GM12865 (cell line): Measurements from ENCODE around the gene LRRC28.

Experiments used
- DNase-seq: peaks from one replicate; pipeline ENCODE4 v3.0.0; 2010; ENCODE audit warnings: low read depth
- H3K4me3 ChIP-seq: 2 replicates; pipeline ENCODE4 v1.5.1; 2011; ENCODE audit warnings: mild to moderate bottlenecking, low read depth, low read length, control low read depth
- TF ChIP-seq, protein P1 (sequence below): IDR thresholded peaks from 2 replicates; pipeline ENCODE4 v1.5.1; 2011; ENCODE audit warnings: low read length, control low read depth, low read depth, inconsistent platforms; ENCODE audit not compliant: insufficient read depth; ENCODE audit errors: missing control alignments

LRRC28 gene

DNA sequence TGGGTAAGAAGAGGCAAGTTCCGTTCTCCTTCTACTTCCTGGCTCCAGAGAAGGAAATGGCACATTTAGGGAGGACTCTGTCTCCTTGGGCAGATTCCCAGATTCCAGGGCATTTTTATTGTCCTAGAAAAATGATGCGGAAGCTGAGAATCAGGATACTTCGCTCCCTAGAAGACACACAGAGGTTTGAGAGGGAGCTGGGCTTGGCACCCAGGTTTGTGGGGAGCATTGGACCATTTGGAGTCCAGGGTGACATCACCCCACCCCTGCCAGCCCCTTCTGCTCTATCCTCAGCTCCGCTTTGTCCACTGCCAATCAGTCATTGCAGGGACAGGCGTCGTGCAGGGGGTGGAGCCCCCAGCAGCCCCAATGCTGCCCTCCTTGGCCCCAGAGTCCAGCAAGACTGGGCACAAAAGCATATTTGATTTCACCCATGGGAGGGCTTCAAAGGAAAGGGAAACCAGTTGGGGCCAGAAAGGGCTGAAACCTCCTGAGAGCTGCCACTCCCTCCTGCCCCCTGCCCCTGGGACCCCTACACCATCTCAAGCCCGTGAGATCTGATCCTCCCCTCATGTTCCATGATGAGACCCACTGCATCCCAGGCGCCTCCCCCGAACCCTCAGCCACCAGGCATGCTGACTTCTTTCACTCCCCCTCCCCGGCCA, 184.7 kb downstream of the LRRC28 start:
- H3K4me3 ChIP-seq = no peak overlapping the region
- TF ChIP-seq, protein P1, sequence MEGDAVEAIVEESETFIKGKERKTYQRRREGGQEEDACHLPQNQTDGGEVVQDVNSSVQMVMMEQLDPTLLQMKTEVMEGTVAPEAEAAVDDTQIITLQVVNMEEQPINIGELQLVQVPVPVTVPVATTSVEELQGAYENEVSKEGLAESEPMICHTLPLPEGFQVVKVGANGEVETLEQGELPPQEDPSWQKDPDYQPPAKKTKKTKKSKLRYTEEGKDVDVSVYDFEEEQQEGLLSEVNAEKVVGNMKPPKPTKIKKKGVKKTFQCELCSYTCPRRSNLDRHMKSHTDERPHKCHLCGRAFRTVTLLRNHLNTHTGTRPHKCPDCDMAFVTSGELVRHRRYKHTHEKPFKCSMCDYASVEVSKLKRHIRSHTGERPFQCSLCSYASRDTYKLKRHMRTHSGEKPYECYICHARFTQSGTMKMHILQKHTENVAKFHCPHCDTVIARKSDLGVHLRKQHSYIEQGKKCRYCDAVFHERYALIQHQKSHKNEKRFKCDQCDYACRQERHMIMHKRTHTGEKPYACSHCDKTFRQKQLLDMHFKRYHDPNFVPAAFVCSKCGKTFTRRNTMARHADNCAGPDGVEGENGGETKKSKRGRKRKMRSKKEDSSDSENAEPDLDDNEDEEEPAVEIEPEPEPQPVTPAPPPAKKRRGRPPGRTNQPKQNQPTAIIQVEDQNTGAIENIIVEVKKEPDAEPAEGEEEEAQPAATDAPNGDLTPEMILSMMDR = no peak
- DNase-seq = no peak

DNA sequence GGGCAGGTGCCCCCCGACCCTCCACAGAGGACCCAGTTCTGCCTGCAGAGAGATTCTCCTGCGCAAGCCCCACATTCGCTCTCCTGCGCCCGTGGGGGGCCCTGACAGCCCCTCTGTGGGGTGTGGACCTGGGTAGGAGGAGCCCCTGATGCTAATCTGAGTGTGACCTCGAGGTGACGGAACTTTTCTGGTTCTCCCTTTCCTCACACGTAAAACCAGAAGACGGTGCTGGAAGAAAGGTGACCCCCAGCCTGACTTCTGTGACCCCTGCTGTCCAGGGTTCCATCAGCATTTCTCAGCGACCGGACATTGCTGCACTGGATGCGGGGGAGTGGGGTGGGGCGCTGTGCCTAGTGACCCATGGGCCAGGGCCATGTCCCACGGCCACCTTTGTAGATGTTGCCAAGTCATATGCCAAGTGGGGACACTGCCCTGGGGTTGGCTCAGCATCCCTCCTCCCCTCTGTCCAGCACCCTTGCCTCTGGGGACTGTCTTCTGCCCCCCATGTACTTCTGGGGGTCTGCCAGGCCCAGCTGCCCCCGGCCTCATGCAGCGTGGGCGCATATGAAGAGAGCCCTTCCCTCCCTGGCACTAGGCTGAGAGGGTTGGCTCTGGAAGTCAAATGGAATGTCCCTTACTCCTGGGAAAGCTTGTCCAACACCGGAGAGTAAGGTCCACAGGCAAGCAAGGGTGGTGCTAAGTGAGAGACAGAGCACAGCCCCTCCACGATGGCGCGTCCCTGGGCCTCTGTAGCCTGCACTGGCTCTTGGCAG, 185.4 kb downstream of the LRRC28 start:
- TF ChIP-seq, protein P1 = no peak
- DNase-seq = no peak
- H3K4me3 ChIP-seq = no peak overlapping the region

DNA sequence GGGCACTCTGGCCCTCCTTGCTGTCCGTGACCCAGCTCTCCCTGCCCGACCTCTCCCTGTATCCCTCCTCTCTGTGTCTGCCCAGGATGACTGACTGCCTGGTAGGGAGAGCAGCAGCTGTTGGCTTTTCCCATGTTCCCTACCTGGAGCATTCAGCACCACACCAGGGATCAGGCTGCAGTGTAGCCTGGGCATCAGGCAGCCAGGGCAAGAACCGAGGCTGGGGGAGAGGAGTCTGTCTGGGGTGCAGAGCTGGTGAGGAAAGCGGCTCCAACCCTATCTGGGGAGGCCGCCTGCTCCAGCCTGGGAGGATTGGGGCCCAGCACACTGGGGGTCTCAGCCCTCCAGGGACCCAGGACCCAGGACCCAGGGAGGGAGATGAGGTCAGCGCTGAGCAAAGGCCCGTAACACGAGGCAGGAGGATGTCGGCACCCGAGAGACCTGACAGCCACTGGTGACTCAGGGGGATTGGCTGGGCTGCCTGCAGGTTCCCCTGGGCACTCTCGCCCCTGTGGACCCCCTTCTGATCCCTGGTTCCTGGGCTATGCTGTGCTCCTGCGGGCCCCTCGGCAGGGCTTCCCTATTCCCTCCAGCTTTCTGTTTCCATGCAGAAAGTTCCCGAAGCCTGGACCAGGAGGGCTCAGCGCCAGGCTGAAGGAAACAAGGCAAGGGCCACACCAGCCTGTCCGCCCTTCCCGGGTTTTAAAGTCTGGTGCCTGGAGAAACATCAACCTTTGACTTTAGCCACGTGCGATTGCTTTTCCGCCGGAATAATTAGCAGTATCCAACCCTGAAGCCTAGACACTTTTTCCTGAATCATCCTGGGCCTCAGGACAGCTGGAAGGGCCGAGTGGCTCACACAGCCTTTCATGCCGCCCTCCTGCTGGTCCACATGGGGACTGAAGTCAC, 186.3 kb downstream of the LRRC28 start:
- TF ChIP-seq, protein P1 = no peak
- no peak for DNase-seq
- H3K4me3 ChIP-seq = no peak overlapping the region

DNA sequence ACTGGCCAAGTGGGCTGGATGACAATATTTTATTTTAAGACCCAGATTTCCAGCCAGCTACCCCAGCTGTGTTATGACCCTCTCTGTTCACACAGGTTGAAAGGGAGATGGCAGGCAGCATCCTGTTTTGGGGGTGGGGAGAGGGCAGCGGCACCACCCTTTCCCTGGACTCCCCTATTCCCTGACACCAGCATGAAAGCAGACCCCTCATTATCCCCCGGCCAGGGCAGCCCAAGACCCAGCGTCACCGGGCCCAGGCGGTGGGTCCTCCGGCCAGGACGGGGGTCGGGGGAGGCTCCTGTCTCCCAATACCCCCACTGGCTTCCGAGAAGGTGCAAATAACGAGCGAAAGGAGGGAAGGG, 186.9 kb downstream of the LRRC28 start:
- TF ChIP-seq, protein P1 = no peak
- no peak for DNase-seq
- no peak overlapping the region for H3K4me3 ChIP-seq

DNA sequence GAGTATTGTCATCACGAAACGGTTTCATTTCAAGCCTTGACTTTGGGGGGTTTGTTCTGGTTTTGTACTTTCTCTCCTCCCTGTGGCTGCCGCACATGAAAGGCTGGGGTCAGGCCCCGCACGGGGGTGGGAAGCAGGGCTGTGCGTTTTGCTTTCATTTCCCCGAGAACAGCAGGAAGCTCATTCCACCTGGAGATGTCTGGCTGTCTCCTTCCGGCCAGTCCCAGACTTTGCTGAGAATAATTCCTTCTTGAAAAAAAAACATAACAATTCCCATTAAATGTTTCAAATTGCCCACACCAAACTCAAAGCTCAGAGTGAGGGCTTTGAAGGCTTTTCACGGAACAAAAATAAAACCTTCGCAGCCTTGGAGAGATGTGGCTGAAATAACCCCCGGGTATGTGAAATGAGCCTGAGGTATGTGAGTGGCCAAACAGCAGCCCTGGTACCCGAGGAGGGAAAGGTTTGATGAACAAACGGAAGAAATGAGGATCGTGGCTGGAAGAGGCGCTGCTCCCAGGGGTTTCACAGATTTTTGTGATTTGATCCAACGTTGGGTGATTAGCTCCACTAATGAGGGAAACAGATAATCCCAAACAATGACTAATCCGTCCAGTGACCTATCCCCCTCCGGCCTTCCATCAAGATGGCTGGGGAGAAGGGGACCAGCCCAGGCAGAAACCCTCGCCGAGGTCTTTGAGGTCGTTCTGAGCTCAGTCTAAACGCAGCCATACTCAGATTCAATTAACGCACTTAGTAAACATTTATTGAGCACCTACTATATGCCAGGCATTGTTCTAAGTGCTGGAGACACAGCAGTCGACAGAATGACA, 187.6 kb downstream of the LRRC28 start:
- H3K4me3 ChIP-seq = no peak overlapping the region
- DNase-seq = no peak
- TF ChIP-seq, protein P1 = no peak

DNA sequence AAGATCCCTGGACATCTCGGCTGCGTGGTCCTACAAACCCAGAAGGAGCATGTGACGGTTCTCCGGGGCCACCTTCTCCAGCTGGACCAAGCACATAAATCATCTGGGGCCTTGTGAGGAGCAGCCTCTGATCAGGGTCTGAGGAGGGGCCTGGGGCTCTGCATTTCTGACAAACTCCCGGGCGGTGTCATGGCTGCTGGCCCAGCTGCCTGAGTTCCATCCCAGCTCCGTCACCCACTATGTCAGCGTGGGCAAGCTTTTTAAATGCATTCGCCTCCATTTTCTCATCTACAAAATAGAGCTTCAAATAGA, 188.2 kb downstream of the LRRC28 start:
- H3K4me3 ChIP-seq = no peak overlapping the region
- TF ChIP-seq, protein P1 = no peak
- DNase-seq = no peak
